ENCODE data around the gene OR1E2. TPM values are rescaled to one million over a fixed set of nuclear protein-coding genes. Genes with fewer than 3 reads are reported as not detected.
"Not testable (repeated sequence)": the region's sequence is repeated elsewhere in the genome, so short reads cannot be mapped to it uniquely, and the experiment has no call there.

Gene OR1E2
- total RNA-seq, 1 donor from 2014 or later: not detected

DNA sequence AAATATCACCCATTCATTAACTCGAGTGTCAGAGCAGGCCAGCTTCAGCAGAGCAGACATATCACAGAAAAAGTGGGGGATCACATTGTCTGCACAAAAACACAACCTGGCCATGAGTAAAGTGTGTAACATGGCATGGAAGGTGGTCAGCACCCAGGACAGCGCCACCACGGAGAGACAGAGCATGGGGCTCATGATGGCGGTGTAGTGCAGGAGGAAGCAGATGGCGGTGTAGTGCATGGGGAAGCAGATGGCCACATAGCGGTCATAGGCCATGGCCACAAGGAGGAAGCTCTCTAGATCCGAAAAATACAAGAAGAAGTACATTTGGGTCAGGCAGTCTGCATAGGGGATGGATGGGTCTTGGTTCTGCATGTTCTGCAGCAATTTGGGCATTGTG is 426 bp downstream of the OR1E2 start:
- H3K27me3 Mint-ChIP-seq; H3K36me3 Mint-ChIP-seq (ENCODE audit: low read depth); H3K27ac Mint-ChIP-seq; intact Hi-C loops (cut with micrococcal nuclease); H3K4me3 Mint-ChIP-seq; H3K9me3 Mint-ChIP-seq; H3K4me1 Mint-ChIP-seq: not testable (repeated sequence)
- DNase-seq: peak; percentile 66

DNA sequence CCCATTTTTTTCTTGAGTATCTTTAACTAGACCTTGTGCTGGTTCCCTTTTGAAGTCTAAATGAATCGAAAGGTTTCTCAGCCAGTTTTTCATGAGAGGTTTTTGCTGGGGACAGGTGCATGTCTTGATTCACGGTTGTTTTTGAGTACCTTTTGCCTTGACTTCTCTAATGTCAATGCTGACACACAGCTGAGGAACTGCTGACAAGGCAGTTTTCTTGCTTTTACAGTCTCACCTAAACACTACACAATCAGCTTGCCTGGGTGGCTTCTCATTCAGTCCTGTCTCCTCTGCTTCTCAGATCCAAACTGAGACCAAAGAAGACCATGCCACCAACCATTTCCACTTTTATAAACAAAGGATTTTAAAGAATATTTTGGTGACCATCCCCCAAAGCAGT is 15.4 kb downstream of the OR1E2 start:
- no peak overlapping the region for H3K4me3 Mint-ChIP-seq
- H3K36me3 Mint-ChIP-seq (ENCODE audit: low read depth): no peaks in the 10 kb centered on the region
- no peak overlapping the region for H3K27ac Mint-ChIP-seq
- intact Hi-C loops (cut with micrococcal nuclease): no loop called here
- no peaks in the 10 kb centered on the region for H3K4me1 Mint-ChIP-seq
- peaks cover 7% of the 10 kb centered on the region for H3K27me3 Mint-ChIP-seq
- H3K9me3 Mint-ChIP-seq: no peaks in the 10 kb centered on the region
- no peak for DNase-seq

DNA sequence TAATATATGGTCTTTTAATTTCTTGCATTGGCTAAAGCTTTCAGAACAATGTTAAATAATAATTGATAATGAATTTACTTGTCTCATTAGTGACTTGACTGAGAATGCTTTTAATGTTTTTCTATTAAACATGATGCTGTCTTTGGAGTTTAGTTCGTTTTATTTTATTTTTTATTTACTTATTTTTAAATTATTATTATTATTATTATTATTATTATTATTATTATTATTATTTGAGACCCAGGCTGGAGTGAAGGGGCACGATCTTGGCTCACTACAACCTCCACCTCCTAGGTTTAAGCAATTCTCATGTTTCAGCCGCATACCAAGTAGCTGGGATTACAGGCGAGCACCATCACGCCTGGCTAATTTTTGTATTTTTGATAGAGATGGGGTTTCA is 18.0 kb downstream of the OR1E2 start:
- H3K4me1 Mint-ChIP-seq: no peaks in the 10 kb centered on the region
- intact Hi-C loops (cut with micrococcal nuclease): no loop called here
- no peaks in the 10 kb centered on the region for H3K36me3 Mint-ChIP-seq (ENCODE audit: low read depth)
- H3K27ac Mint-ChIP-seq: no peak overlapping the region
- no peak for DNase-seq
- H3K9me3 Mint-ChIP-seq: no peaks in the 10 kb centered on the region
- H3K27me3 Mint-ChIP-seq: peaks cover 9% of the 10 kb centered on the region
- H3K4me3 Mint-ChIP-seq: no peak overlapping the region

DNA sequence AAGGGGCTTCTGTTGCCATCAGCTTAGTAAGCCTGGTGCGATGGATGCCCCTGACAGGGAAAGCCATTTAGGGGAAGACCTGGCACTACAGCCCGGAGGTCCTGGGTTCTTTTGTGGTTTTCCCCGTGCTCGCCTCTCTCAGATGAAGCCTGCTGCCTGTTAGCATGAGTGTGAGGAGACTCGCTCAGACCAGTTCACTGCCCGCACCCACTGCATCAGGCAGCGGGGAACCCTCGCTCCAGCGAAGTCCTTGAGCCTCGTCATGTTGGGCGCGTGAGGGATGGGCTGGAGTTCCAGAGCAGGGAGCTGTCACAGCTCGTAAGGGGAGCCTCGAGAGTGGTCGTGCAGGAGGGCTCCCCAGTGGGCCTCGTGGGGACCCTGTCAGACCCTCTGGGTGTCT is 21.4 kb downstream of the OR1E2 start:
- H3K4me1 Mint-ChIP-seq; DNase-seq; H3K27me3 Mint-ChIP-seq; H3K36me3 Mint-ChIP-seq (ENCODE audit: low read depth); H3K9me3 Mint-ChIP-seq; H3K4me3 Mint-ChIP-seq; intact Hi-C loops (cut with micrococcal nuclease); H3K27ac Mint-ChIP-seq: not testable (repeated sequence)

DNA sequence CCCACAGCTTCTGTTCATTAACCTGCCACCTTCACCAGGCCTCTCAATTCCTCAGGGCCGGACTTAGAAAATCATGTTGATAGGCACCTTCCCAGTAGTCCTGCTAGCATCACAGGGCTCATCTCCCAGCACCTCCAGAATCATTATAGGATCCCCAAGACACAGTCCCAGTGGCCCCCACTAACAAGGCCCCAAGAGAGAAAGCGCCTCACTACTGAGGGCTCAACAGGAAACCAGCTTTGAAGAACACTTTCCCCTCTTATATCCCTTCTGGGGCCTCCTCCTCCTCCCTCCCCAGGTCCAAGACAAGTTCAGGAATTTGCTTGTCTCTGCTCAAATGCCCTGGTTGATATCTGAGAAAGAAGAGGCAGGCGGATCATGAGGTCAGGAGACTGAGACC is 22.6 kb downstream of the OR1E2 start, which contains the start of gene OR3A3:
Gene OR3A3, plus strand, starts transcription at position 301 of the 400 bp plus-strand sequence.
- H3K4me1 Mint-ChIP-seq: no peaks in the 10 kb centered on the region
- intact Hi-C loops (cut with micrococcal nuclease): no loop called here
- no peaks in the 10 kb centered on the region for H3K36me3 Mint-ChIP-seq (ENCODE audit: low read depth)
- H3K4me3 Mint-ChIP-seq: no peak within 1 kb of the TSS
- H3K27ac Mint-ChIP-seq: no peak within 1 kb of the TSS
- DNase-seq: no peak
- peaks cover 10% of the 10 kb centered on the region for H3K9me3 Mint-ChIP-seq
- peaks cover 2% of the 10 kb centered on the region for H3K27me3 Mint-ChIP-seq

DNA sequence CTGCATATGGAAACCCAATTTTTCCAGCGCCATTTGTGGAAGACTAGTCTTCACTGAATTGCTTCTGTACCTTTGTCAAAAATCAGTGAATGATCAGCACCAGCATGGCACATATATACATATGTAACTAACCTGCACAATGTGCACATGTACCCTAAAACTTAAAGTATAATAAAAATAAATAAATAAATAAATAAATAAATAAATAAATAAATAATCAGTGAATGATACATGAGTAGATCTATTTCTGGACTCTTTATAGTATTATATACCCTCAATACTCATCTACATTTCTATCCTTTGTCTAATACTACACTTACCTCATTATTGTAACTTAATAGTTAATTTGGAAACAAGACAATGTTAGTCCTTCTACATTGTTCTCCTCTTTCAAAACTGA is 29.8 kb downstream of the OR1E2 start:
- H3K27me3 Mint-ChIP-seq; H3K4me1 Mint-ChIP-seq; H3K36me3 Mint-ChIP-seq (ENCODE audit: low read depth); H3K27ac Mint-ChIP-seq; H3K4me3 Mint-ChIP-seq; intact Hi-C loops (cut with micrococcal nuclease); DNase-seq: not testable (repeated sequence)
- peaks cover 10% of the 10 kb centered on the region for H3K9me3 Mint-ChIP-seq

DNA sequence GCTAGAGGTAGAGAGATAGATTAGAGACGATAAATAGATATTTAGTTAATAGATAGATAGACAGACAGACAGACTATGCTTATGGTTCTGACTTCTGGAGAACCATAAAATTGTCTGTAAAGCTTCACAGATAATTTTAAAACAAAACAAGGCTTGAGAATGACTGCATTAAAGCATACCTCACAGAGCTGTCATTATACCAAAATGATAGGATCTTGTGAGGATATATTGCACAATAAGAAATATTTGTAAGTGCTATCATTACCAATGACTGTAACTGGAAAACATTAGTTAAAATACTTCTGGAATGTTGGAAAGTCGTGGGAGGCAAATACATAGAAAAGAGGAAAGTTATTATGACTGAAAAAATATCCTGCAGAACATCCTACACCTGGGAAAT is 31.9 kb downstream of the OR1E2 start:
- no peaks in the 10 kb centered on the region for H3K36me3 Mint-ChIP-seq (ENCODE audit: low read depth)
- intact Hi-C loops (cut with micrococcal nuclease): no loop called here
- H3K4me3 Mint-ChIP-seq: no peak overlapping the region
- no peaks in the 10 kb centered on the region for H3K9me3 Mint-ChIP-seq
- H3K27me3 Mint-ChIP-seq: no peaks in the 10 kb centered on the region
- no peak for DNase-seq
- H3K4me1 Mint-ChIP-seq: no peaks in the 10 kb centered on the region
- no peak overlapping the region for H3K27ac Mint-ChIP-seq

DNA sequence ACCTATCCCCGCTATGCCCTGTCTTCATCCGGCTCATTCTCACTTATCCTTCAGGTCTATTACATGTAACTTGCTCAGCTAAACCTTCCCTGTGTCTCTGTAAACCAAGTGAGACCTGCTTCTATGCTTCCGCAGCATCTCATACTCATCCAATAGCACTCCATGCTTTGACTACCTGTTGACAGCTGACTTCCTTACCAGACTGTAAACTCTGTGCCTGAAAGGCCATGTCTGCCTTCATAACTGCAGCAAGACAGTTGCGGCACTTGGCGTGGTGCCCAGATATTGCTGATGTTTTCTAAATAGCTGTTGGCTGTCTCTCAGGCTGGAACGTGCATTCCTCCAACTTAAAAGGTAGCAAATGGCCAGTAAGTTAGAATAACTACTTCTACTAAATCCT is 33.6 kb downstream of the OR1E2 start:
- intact Hi-C loops (cut with micrococcal nuclease): no loop called here
- Mint-ChIP-seq H3K36me3 (ENCODE audit: low read depth) (no peaks in the 10 kb centered on the region), H3K9me3 (no peaks in the 10 kb centered on the region), H3K4me3 (no peak overlapping the region), H3K27ac (no peak overlapping the region), H3K4me1 (no peaks in the 10 kb centered on the region), H3K27me3 (no peaks in the 10 kb centered on the region)
- DNase-seq: no peak

DNA sequence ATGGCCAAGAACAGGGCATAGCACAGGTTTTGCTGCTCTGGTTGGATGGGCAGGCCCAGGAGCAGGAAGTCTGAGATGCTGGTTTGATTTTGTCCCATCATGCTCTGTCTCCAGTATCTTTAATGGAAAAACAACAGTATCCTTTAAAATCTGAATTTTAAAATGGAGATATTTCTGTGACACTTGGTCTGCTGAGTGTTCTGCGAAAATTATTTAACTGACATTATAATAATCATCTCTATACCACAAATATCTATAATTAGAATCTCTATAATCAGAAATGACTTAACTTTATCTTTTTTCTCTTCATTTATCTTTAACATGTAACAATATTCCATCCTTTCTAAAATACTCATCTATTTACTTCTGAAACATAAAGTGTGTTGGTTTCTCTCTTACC is 35.3 kb downstream of the OR1E2 start, which contains the start of gene OR1E1:
Gene OR1E1, minus strand, starts transcription at position 101 of the 400 bp plus-strand sequence. Its CDS starts 0 bp downstream, at position 101.
- Mint-ChIP-seq H3K4me1 (no peaks in the 10 kb centered on the region), H3K36me3 (ENCODE audit: low read depth) (no peaks in the 10 kb centered on the region), H3K9me3 (no peaks in the 10 kb centered on the region), H3K27ac (no peak within 1 kb of the TSS), H3K4me3 (no peak within 1 kb of the TSS), H3K27me3 (no peaks in the 10 kb centered on the region)
- intact Hi-C loops (cut with micrococcal nuclease): no loop called here
- DNase-seq: no peak

DNA sequence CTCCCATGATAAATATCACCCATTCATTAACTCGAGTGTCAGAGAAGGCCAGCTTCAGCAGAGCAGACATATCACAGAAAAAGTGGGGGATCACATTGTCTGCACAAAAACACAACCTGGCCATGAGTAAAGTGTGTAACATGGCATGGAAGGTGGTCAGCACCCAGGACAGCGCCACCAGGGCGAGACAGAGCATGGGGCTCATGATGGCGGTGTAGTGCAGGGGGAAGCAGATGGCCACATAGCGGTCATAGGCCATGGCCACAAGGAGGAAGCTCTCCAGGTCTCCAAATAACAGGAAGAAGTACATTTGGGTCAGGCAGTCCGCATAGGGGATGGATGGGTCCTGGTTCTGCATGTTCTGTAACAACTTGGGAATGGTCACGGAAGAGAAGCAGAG is 35.8 kb downstream of the OR1E2 start:
- peak; percentile 56 for DNase-seq
- H3K36me3 Mint-ChIP-seq (ENCODE audit: low read depth); H3K4me1 Mint-ChIP-seq; H3K9me3 Mint-ChIP-seq; H3K4me3 Mint-ChIP-seq; intact Hi-C loops (cut with micrococcal nuclease); H3K27ac Mint-ChIP-seq; H3K27me3 Mint-ChIP-seq: not testable (repeated sequence)

DNA sequence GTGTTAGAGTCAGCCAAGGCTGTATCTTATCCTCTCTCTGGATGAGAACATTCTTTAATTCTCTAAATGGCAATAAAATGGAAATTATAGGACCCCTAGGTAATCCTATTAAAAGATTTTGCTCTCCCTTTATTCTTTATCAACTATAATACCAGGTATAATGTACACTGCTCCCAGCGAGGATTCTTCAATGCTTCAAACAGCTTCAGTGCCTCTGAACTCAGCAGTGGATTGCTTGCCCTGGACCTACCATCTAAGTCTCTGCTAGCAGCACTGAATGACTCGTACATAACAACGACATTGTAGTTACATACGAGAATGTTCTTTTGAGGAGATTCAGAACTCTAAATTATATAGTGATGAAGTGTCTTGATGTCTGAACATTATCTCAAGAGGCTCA is 43.9 kb downstream of the OR1E2 start:
- Mint-ChIP-seq H3K36me3 (ENCODE audit: low read depth) (no peaks in the 10 kb centered on the region), H3K4me1 (no peaks in the 10 kb centered on the region), H3K27ac (no peak overlapping the region), H3K27me3 (peaks cover 13% of the 10 kb centered on the region), H3K9me3 (no peaks in the 10 kb centered on the region), H3K4me3 (no peak overlapping the region)
- intact Hi-C loops (cut with micrococcal nuclease): no loop called here
- DNase-seq: no peak

DNA sequence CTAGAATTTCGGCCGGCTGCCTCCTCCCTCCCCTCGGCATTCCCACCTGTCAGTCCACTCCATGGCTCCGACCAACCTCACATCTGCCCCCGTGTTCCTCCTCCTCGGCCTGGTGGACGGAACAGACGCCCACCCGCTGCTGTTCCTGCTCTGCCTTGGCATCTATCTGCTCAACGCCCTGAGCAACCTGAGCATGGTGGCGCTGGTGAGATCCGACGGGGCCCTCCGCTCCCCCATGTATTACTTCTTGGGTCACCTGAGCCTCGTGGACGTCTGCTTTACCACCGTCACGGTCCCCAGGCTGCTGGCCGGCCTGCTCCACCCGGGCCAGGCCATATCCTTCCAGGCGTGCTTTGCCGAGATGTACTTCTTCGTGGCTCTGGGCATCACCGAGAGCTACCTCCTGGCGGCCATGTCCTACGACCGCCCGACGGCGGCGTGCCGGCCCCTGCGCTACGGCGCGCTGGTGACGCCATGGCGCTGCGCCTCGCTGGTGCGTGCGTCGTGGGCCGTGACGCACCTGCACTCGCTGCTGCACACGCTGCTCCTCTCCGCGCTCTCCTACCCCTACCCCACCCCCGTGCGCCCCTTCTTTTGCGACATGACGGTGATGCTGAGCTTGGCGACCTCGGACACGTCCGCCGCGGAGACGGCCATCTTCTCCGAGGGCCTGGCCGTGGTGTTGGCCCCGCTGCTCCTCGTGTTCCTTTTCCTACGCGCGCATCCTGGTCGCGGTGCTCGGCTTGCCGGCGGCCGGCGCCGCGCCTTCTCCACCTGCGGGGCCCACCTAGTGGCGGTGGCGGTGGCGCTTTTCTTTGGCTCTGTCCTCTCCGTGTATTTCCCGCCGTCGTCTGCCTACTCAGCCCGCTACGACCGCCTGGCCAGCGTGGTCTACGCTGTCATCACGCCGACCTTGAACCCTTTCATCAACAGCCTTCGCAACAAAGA is 47.5 kb downstream of the OR1E2 start, which contains the start of gene OR3A2:
Gene OR3A2, minus strand, starts transcription at position 440 of the 948 bp plus-strand sequence.
- no peaks in the 10 kb centered on the region for H3K9me3 Mint-ChIP-seq
- intact Hi-C loops (cut with micrococcal nuclease): no loop called here
- peaks cover 13% of the 10 kb centered on the region for H3K27me3 Mint-ChIP-seq
- H3K36me3 Mint-ChIP-seq (ENCODE audit: low read depth): no peaks in the 10 kb centered on the region
- H3K4me1 Mint-ChIP-seq: no peaks in the 10 kb centered on the region
- H3K27ac Mint-ChIP-seq: no peak within 1 kb of the TSS
- H3K4me3 Mint-ChIP-seq: peak within 1 kb of the TSS; percentile 52
- DNase-seq: peak; percentile 60
